RWPE2 (cell line): ENCODE measurements around the gene GATAD1.

Experiments
- ATAC-seq: fragments of 200-7000 bp; cut with Tn5 transposase; 3 replicates; pipeline ENCODE4 v1.9.1; 2021; ENCODE audit warnings: low read depth
- DNase-seq: peaks from one replicate; pipeline ENCODE4 v3.0.0-alpha.2; 2020; ENCODE audit warnings: low spot score
- H3K27ac ChIP-seq: fragments of 450-650 bp; 2 replicates; pipeline ENCODE4 v1.5.1; 2017; ENCODE audit warnings: mild to moderate bottlenecking; ENCODE audit not compliant: poor library complexity, severe bottlenecking
- H3K27me3 ChIP-seq: fragments of 250-450 bp; sonication (Bioruptor Pico); 2 replicates; pipeline ENCODE4 v1.5.1; 2021; ENCODE audit warnings: mild to moderate bottlenecking, moderate library complexity; ENCODE audit not compliant: insufficient read depth, poor library complexity, severe bottlenecking
- H3K36me3 ChIP-seq: fragments of 250-450 bp; sonication (Bioruptor Pico); 2 replicates; pipeline ENCODE4 v1.5.1; 2020; ENCODE audit warnings: low read depth, mild to moderate bottlenecking, moderate library complexity
- H3K4me1 ChIP-seq: fragments of 250-450 bp; sonication (Bioruptor Pico); 2 replicates; pipeline ENCODE4 v1.5.1; 2021; ENCODE audit warnings: mild to moderate bottlenecking, moderate library complexity; ENCODE audit not compliant: insufficient read depth, poor library complexity, severe bottlenecking
- H3K4me3 ChIP-seq: fragments of 250-450 bp; sonication (Bioruptor Pico); 2 replicates; pipeline ENCODE4 v1.5.1; 2021; ENCODE audit warnings: mild to moderate bottlenecking, moderate library complexity; ENCODE audit not compliant: severe bottlenecking
- H3K9me3 ChIP-seq: fragments of 250-450 bp; sonication (Bioruptor Pico); 2 replicates; pipeline ENCODE4 v1.5.1; 2021; ENCODE audit warnings: mild to moderate bottlenecking, moderate library complexity; ENCODE audit not compliant: severe bottlenecking
- CTCF ChIP-seq: fragments of 450-650 bp; IDR thresholded peaks from one replicate; pipeline ENCODE4 v1.5.1; 2017; ENCODE audit warnings: mild to moderate bottlenecking, moderate library complexity; ENCODE audit not compliant: poor library complexity, severe bottlenecking

The GATAD1 gene

GRCh38 chr7:92485267-92485892 is 38.1 kb downstream of the GATAD1 start:
- Histone ChIP-seq H3K4me3 (no peak overlapping the region), H3K36me3 (peaks cover 39% of the 10 kb centered on the region), H3K9me3 (no peaks in the 10 kb centered on the region), H3K4me1 (no peaks in the 10 kb centered on the region), H3K27me3 (no peaks in the 10 kb centered on the region), H3K27ac (no peak overlapping the region)
- no peak for DNase-seq
- no peak for ATAC-seq
- no peak for TF ChIP-seq CTCF

- H3K27ac ChIP-seq: no peak overlapping the region
- no peaks in the 10 kb centered on the region for H3K4me1 ChIP-seq
- no peak for ATAC-seq
- no peak for TF ChIP-seq CTCF
- H3K36me3 ChIP-seq: peaks cover 44% of the 10 kb centered on the region
- H3K4me3 ChIP-seq: no peak overlapping the region
- no peaks in the 10 kb centered on the region for H3K27me3 ChIP-seq
- no peak for DNase-seq
- no peaks in the 10 kb centered on the region for H3K9me3 ChIP-seq
These were observed 38.7 kb downstream of the GATAD1 start for GRCh38 chr7:92485974-92486373.

GRCh38 chr7:92487804-92488203 is 40.5 kb downstream of the GATAD1 start:
- H3K27me3 ChIP-seq: no peaks in the 10 kb centered on the region
- ATAC-seq (no peak), DNase-seq (no peak)
- H3K9me3 ChIP-seq: no peaks in the 10 kb centered on the region
- no peaks in the 10 kb centered on the region for H3K4me1 ChIP-seq
- no peak for TF ChIP-seq CTCF
- no peak overlapping the region for H3K27ac ChIP-seq
- H3K4me3 ChIP-seq: no peak overlapping the region
- peaks cover 62% of the 10 kb centered on the region for H3K36me3 ChIP-seq

- DNase-seq (no peak), ATAC-seq (no peak)
- Histone ChIP-seq H3K4me1 (no peaks in the 10 kb centered on the region), H3K27ac (no peak overlapping the region), H3K36me3 (peaks cover 81% of the 10 kb centered on the region), H3K4me3 (no peak overlapping the region), H3K27me3 (no peaks in the 10 kb centered on the region), H3K9me3 (no peaks in the 10 kb centered on the region)
- no peak for TF ChIP-seq CTCF
These were observed 42.4 kb downstream of the GATAD1 start for GRCh38 chr7:92489634-92490033.

GRCh38 chr7:92496876-92497275 is 49.6 kb downstream of the GATAD1 start:
- ATAC-seq: no peak
- H3K4me3 ChIP-seq: no peak overlapping the region
- no peak for TF ChIP-seq CTCF
- no peak for DNase-seq
- peaks cover 83% of the 10 kb centered on the region for H3K36me3 ChIP-seq
- no peaks in the 10 kb centered on the region for H3K27me3 ChIP-seq
- no peaks in the 10 kb centered on the region for H3K4me1 ChIP-seq
- peaks cover 3% of the 10 kb centered on the region for H3K9me3 ChIP-seq
- no peak overlapping the region for H3K27ac ChIP-seq
